ENCODE data around the gene PEX11G.
"Not testable (repeated sequence)": the region's sequence is repeated elsewhere in the genome, so short reads cannot be mapped to it uniquely, and the experiment has no call there.

PEX11G gene

GRCh38 chr19:7470540-7471305 lies 18.1 kb downstream of the PEX11G start:
- in situ Hi-C loops (cut with HindIII; ENCODE audit: low sequenced_read_pairs) = no loop called here

- in situ Hi-C loops (cut with HindIII; ENCODE audit: low sequenced_read_pairs) = no loop called here
Observed at GRCh38 chr19:7469669-7470285, 19.1 kb downstream of the PEX11G start.

DNA sequence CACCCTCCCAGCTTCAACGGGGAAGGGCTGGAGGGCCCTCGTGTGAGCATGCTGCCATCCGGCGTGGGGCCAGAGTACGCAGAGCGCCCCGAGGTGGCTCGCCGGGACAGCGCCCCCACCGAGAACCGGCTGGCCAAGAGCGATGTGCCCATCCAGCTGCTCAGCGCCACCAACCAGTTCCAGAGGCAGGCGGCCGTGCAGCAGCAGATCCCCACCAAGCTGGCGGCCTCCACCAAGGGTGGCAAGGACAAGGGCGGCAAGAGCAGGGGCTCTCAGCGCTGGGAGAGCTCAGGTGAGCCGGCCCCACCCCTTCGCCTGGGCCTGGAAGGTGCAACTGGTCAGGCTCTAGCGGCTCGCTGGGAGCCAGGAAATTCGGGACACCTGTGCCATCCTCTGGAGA lies 20.0 kb downstream of the PEX11G start:
- in situ Hi-C loops (cut with HindIII; ENCODE audit: low sequenced_read_pairs) = no loop called here

DNA sequence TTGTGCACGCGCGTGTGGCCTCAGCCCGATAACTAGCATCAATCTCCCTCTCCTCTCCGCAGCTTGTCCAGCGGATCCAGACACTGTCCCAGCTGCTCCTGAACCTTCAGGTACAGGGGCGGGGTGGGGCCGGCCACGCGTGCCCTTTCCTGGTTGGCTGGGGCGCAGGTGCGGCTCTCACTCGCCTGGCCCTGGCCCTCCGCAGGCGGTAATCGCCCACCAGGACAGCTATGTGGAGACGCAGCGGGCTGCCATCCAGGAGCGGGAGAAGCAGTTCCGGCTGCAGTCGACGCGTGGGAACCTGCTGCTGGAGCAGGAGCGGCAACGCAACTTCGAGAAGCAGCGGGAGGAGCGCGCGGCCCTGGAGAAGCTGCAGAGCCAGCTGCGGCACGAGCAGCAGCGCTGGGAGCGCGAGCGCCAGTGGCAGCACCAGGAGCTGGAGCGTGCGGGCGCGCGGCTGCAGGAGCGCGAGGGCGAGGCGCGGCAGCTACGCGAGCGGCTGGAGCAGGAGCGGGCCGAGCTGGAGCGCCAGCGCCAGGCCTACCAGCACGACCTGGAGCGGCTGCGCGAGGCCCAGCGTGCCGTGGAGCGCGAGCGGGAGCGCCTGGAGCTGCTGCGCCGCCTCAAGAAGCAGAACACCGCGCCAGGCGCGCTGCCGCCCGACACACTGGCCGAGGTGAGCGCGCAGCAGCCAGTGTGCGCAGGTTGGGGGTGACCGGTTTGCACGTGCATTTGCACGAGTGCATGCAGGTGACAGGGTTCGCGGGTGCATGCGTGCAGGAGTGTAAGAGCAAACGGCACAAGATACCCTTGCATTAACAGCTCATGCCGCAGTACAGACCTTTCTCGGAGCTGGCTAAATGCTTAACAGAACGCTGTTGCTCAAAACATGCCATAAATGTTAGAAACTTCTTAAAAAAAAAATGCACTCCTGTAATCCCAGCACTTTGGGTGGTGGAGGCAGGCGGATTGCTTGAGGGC lies 21.5 kb downstream of the PEX11G start:
- in situ Hi-C loops (cut with HindIII; ENCODE audit: low sequenced_read_pairs) = no loop called here

- in situ Hi-C loops (cut with HindIII; ENCODE audit: low sequenced_read_pairs) = loop anchor here (5.0 kb wide), 1 partner anchor 101 kb away; no protein-coding TSS in a partner anchor
Observed at GRCh38 chr19:7463575-7463974, 25.3 kb downstream of the PEX11G start.

DNA sequence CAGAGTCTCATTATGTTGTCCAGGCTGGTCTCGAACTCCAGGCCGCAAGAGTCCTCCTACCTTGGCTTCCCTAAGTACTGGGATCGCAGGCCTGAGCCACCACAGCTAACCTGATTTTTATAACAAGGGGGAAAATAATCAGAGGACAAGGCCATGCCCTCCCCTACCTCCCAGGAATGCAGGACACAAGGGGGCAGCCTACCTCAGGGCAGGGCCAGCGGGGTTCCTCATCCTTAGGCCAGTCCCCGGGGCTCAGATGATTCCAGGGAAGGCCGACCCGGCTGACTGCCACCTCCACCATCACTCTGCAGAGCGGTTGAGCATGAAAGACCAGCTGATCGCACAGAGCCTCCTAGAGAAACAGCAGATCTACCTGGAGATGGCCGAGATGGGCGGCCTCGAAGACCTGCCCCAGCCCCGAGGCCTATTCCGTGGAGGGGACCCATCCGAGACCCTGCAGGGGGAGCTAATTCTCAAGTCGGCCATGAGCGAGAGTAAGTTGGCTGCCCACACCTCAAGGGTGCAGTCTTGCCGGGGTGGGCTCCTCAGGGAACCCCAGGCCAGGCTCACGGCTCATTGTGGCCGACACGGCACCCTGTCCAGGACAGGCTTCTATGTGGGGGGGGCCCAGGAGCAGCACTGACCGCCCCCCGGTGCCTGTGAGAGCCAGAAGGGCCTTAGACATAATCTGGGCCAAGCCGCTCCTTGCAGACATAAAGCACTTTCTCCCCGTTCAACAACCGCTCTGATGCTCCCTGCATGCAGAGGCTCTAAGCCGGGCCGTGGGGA lies 26.8 kb downstream of the PEX11G start:
- in situ Hi-C loops (cut with HindIII; ENCODE audit: low sequenced_read_pairs) = loop anchor here (5.0 kb wide), 1 partner anchor 100 kb away; no protein-coding TSS in a partner anchor

DNA sequence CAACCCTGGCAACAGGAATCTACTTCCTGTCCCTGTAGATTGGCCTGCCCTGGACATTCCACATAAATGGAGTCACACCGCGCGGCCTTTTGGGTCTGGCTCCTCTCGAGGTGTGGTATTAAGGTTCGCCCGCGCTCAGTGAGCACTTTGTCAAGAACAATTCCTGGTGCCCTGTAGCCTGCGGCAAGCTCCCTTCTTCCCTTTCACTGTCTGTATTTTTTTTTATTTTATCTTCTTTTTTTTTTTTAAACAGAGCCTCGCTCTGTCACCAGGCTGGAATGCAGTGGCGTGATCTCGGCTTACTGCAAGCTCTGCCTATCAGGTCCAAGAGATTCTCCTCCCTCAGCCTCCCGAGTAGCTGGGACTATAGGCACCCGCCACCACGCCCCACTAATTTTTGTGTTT lies 28.3 kb downstream of the PEX11G start:
- in situ Hi-C loops (cut with HindIII; ENCODE audit: low sequenced_read_pairs) = loop anchor here (5.0 kb wide), 1 partner anchor 98 kb away; no protein-coding TSS in a partner anchor

DNA sequence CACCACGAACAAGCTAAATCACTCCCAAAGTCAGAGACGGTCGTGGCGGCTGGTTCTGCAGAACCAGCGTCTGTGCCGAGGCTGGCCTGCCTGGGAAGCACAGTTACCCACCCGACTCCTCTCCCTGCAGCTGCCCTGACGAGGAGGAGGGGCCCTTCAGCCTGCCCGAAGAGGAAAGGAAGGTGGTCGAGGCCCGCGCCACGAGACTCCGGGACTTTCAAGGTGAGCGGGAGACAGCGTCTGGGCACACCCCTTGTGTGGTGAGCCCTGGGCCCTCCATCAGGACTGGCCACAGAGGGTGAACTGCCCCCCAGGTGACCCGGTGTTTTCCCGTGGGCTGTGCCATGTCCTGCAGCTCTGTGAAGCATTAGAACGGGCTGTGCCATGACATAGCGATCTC lies 29.1 kb downstream of the PEX11G start:
- in situ Hi-C loops (cut with HindIII; ENCODE audit: low sequenced_read_pairs) = loop anchor here (5.0 kb wide), 1 partner anchor 97 kb away; no protein-coding TSS in a partner anchor

DNA sequence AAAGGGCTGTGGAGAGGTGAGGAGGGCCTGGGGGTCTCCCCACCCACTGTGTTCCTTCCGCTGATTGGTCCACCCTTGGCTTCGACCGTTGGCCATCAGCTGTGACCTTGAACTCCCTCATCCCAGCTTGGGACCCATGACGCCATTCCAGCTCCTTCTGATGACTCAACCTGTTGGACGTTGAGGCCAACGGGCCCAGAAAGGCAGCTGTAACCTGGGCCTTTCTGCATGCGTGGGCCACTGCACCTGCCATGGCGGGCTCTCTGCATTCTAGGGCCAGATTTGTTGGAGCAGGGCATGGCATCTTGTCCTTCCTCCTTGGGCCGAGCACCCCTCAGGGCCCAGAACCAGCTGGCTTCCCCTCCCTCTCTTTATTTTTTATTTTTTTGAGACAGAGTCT lies 30.2 kb downstream of the PEX11G start:
- in situ Hi-C loops (cut with HindIII; ENCODE audit: low sequenced_read_pairs) = no loop called here

- in situ Hi-C loops (cut with HindIII; ENCODE audit: low sequenced_read_pairs) = no loop called here
Observed at GRCh38 chr19:7456964-7457541, 31.8 kb downstream of the PEX11G start.

DNA sequence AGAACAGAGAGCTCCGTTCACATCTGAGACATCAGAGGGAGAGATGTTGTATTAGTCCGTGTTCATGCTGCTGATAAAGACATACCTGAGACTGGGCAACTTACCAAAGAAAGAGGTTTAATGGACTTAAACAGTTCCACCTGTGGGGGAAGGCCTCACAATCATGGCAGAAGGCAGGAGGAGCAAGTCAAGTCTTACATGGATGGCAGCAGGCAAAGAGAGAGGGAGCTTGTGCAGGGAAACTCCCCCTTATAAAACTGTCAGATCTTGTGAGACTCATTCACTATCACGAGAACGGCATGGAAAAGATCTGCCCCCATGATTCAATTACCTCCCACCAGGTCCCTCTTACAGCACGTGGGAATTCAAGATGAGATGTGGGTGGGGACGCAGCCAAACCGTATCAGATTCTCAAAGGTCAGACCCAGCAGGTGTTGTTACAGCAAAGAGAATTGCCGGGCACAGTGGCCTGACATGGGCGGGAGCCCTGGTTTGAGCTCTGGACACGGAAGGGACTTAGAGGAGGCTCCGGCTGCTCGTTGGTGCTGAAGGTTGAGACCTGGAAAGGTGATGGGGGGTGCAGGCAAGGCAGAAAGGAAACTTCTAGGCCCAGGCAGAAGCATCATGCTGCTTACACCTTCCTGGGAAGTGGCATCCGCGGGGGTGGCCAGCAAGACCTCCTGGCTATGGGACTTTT lies 33.1 kb downstream of the PEX11G start:
- in situ Hi-C loops (cut with HindIII; ENCODE audit: low sequenced_read_pairs) = no loop called here

DNA sequence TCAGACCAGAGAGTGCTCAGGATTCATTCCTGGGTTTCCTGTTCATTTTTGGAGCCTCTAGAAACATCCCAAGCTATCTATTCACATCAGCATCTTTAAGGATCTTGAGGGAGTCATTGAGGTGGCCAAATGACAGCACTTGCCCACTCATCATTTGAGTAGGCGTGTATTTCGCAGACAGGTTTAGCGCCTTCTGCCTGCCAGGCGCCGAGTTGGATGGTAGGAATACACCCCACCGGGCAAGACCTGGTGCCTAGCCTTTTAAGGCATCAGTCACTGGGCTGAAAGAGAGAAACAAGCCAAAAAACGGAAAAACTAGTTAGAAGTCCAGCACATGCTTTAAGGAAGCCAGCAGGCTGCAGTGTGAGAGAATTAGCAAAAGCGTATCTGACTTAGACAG lies 33.8 kb downstream of the PEX11G start:
- in situ Hi-C loops (cut with HindIII; ENCODE audit: low sequenced_read_pairs) = no loop called here

DNA sequence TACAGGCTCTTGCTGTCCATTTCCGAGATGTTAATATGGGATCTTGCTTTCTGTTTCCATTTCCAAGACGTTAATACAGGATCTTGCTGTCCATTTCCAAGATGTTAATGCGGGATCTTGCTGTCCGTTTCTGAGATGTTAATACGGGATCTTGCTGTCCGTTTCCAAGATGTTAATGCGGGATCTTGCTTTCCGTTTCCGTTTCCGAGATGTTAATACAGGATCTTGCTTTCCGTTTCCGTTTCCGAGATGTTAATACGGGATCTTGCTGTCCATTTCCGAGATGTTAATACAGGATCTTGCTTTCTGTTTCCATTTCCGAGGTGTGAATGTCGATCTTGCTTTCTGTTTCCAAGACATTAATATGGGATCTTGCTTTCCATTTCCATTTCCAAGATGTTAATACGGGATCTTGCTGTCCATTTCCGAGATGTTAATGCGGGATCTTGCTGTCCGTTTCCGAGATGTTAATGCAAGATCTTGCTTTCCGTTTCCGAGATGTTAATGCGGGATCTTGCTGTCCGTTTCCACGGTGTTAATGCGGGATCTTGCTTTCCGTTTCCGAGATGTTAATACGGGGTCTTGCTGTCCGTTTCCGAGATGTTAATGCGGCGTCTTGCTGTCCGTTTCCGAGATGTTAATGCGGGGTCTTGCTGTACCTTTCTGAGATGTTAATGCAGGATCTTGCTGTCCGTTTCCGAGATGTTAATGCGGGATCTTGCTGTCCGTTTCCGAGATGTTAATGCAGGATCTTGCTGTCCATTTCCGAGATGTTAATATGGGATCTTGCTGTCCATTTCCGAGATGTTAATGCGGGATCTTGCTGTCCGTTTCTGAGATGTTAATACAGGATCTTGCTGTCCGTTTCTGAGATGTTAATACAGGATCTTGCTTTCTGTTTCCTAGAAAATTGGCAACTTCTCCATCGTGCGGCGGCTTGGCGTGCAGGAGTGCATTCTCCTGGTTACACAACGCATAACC lies 38.3 kb downstream of the PEX11G start:
- in situ Hi-C loops (cut with HindIII; ENCODE audit: low sequenced_read_pairs) = no loop called here

GRCh38 chr19:7449391-7450070 lies 39.3 kb downstream of the PEX11G start:
- in situ Hi-C loops (cut with HindIII; ENCODE audit: low sequenced_read_pairs) = not testable (repeated sequence)

- in situ Hi-C loops (cut with HindIII; ENCODE audit: low sequenced_read_pairs) = no loop called here
Observed at GRCh38 chr19:7447648-7448047, 41.2 kb downstream of the PEX11G start.

DNA sequence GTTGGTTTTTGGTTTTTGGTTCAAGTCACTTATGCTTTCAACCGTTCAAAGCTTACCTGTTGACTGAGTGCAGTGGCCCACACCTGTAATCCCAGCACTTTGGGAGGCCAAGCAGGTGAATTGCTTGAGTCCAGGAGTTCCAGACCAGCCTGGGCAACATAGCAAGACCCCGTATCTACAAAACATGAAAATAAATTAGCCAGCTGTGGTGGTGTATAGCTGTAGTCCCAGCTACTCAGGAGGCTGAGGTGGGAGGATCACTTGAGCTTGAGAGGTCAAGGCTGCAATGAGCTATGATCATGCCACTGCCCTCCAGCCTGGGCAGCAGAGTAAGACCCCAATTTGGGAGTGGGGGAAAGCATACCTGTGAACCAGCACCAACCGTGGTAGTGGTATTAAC lies 43.7 kb downstream of the PEX11G start:
- in situ Hi-C loops (cut with HindIII; ENCODE audit: low sequenced_read_pairs) = no loop called here

- in situ Hi-C loops (cut with HindIII; ENCODE audit: low sequenced_read_pairs) = no loop called here
Observed at GRCh38 chr19:7444042-7444441, 44.8 kb downstream of the PEX11G start.

GRCh38 chr19:7442423-7442822 lies 46.4 kb downstream of the PEX11G start:
- in situ Hi-C loops (cut with HindIII; ENCODE audit: low sequenced_read_pairs) = no loop called here
